ENCODE results near the gene CEP152. TPM values are rescaled to one million over a fixed set of nuclear protein-coding genes. Genes with fewer than 3 reads are reported as not detected.
A peak's percentile ranks its signal among the peaks of the same experiment; 100 is the strongest.

The CEP152 gene
- total and polyA plus RNA-seq, 9 of the 15 experiments (the other 6 are each of a cell fraction or from before 2014, with no cell fraction given), result 9.9 to 43.0 (median 23.6) TPM

DNA sequence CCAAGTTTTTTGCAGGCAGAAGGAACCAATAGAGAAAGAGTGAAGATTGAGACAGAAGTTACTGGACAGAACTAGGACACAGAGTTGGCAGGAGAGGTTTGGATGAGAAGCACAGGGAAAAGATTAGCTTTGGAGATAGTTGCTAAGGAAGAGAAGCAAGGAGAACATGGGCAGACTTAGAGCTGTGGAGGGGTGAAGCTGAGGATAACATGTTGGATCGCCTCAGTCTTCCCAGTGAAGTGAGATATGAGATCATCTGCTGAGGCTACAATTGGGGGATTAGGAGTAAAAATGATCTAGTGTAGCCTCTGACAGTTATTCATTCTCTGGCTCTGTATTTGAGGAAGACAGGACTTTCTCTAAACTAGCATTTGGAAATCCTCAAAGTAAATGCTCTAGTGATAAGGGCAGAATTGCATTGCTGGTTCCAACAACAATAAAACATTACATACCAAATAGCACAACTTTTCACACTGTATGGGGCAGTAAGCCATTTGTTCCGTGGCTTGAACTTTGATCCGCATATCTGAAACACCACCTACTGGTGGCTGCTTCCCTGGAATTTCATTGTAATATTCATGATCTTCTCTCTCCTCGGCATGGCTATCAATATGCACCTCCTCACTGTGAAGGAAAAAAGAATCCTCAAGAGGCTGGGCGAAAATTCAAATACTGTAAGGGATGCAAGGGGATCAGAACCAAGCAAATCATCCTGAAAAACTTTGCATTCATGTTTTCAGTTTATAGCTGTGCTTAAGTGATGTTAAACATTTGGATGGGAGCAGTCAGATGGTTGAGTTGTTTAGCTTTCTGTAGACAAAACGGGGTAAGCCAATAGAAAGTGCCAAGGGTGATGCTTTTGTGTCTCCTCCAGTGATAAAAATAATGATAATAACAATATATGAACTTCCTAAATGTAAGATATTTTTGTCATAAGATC is 44.9 kb upstream of the CEP152 start (continued):
- TF ChIP-seq JUND (IDR thresholded peaks at IDR 0.05; ENCODE audit: borderline replicate concordance, low read depth, low read length), result no peak
- peak; percentile 43; the same call in 1 of the 3 replicates for TF ChIP-seq JUND (tag; IDR thresholded peaks at IDR 0.05; ENCODE audit: borderline replicate concordance, low read depth, low read length)
- TF ChIP-seq RBFOX2 (IDR thresholded peaks at IDR 0.05; ENCODE audit: low read depth, low read length), result no peak
- TF ChIP-seq ZNF780A (CRISPR knock-in tag; IDR thresholded peaks at IDR 0.05), result no peak
- TF ChIP-seq NR2C2 (CRISPR knock-in tag; IDR thresholded peaks at IDR 0.05), result no peak
- peak; percentile 81 for TF ChIP-seq NR2C2 (tag; IDR thresholded peaks at IDR 0.05)
- TF ChIP-seq, protein P1, sequence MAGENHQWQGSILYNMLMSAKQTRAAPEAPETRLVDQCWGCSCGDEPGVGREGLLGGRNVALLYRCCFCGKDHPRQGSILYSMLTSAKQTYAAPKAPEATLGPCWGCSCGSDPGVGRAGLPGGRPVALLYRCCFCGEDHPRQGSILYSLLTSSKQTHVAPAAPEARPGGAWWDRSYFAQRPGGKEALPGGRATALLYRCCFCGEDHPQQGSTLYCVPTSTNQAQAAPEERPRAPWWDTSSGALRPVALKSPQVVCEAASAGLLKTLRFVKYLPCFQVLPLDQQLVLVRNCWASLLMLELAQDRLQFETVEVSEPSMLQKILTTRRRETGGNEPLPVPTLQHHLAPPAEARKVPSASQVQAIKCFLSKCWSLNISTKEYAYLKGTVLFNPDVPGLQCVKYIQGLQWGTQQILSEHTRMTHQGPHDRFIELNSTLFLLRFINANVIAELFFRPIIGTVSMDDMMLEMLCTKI (IDR thresholded peaks at IDR 0.05; ENCODE audit: partially characterized antibody), result no peak
- TF ChIP-seq RAD51 (IDR thresholded peaks at IDR 0.05; ENCODE audit: borderline replicate concordance, low read depth), result no peak
- TF ChIP-seq, protein P2, sequence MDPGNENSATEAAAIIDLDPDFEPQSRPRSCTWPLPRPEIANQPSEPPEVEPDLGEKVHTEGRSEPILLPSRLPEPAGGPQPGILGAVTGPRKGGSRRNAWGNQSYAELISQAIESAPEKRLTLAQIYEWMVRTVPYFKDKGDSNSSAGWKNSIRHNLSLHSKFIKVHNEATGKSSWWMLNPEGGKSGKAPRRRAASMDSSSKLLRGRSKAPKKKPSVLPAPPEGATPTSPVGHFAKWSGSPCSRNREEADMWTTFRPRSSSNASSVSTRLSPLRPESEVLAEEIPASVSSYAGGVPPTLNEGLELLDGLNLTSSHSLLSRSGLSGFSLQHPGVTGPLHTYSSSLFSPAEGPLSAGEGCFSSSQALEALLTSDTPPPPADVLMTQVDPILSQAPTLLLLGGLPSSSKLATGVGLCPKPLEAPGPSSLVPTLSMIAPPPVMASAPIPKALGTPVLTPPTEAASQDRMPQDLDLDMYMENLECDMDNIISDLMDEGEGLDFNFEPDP (CRISPR knock-in tag; IDR thresholded peaks at IDR 0.05), result no peak
- TF ChIP-seq SMC3 (conservative IDR thresholded peaks at IDR 0.05; ENCODE audit: insufficient read depth, low read depth, low read length), result peak; percentile 31; the same call in 1 of the 2 replicates
- peak; percentile 57 for TF ChIP-seq NR2C1 (IDR thresholded peaks at IDR 0.05)
- peak; percentile 26; the same call in 1 of the 2 replicates for TF ChIP-seq NR2C1 (tag; IDR thresholded peaks at IDR 0.05)
- TF ChIP-seq, protein P3, sequence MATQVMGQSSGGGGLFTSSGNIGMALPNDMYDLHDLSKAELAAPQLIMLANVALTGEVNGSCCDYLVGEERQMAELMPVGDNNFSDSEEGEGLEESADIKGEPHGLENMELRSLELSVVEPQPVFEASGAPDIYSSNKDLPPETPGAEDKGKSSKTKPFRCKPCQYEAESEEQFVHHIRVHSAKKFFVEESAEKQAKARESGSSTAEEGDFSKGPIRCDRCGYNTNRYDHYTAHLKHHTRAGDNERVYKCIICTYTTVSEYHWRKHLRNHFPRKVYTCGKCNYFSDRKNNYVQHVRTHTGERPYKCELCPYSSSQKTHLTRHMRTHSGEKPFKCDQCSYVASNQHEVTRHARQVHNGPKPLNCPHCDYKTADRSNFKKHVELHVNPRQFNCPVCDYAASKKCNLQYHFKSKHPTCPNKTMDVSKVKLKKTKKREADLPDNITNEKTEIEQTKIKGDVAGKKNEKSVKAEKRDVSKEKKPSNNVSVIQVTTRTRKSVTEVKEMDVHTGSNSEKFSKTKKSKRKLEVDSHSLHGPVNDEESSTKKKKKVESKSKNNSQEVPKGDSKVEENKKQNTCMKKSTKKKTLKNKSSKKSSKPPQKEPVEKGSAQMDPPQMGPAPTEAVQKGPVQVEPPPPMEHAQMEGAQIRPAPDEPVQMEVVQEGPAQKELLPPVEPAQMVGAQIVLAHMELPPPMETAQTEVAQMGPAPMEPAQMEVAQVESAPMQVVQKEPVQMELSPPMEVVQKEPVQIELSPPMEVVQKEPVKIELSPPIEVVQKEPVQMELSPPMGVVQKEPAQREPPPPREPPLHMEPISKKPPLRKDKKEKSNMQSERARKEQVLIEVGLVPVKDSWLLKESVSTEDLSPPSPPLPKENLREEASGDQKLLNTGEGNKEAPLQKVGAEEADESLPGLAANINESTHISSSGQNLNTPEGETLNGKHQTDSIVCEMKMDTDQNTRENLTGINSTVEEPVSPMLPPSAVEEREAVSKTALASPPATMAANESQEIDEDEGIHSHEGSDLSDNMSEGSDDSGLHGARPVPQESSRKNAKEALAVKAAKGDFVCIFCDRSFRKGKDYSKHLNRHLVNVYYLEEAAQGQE (IDR thresholded peaks at IDR 0.05; ENCODE audit: borderline replicate concordance), result peak; percentile 50; the same call in 1 of the 2 replicates
- TF ChIP-seq, protein P3 (CRISPR knock-in tag; IDR thresholded peaks at IDR 0.05; ENCODE audit: low read depth), result no peak
